ENCODE data around the gene WWTR1. TPM values are rescaled to one million over a fixed set of nuclear protein-coding genes. Genes with fewer than 3 reads are reported as not detected.

The WWTR1 gene
- total and polyA plus RNA-seq, 8 donors, result 15.4 to 116 (median 61.4) TPM

- Histone ChIP-seq H3K4me3 (no peak overlapping the region), H3K36me3 (no peaks in the 10 kb centered on the region), H3K4me1 (peaks cover 7 to 58% (median 32%) of the 10 kb centered on the region in 4 donors), H3K27me3 (no peaks in the 10 kb centered on the region), H3K27ac (peak overlapping the region in 1 of 5 donors; percentile 12), H3K9me3 (no peaks in the 10 kb centered on the region)
- no peak for TF ChIP-seq EP300 (IDR thresholded peaks at IDR 0.05)
- TF ChIP-seq POLR2A (IDR thresholded peaks at IDR 0.05), result no peak
- TF ChIP-seq POLR2AphosphoS5 (IDR thresholded peaks at IDR 0.05), result no peak
- no peak for TF ChIP-seq CTCF (IDR thresholded peaks at IDR 0.05)
- 73 to 90% (median 81%) methylated on average over 4 of the region's 4 CpGs for WGBS, 5 donors
- no peak for DNase-seq
- intact Hi-C loops (cut with DNase I; ENCODE audit: low total_unique reads), result no loop called here
Measured at GRCh38 chr3:149590691-149591441, 67.0 kb downstream of the WWTR1 start.

GRCh38 chr3:149589332-149589731 is 68.5 kb downstream of the WWTR1 start:
- 53 to 69% (median 64%) methylated on average over 4 of the region's 4 CpGs for WGBS, 5 donors
- peaks cover 6 to 62% (median 30%) of the 10 kb centered on the region in 4 donors for H3K4me1 ChIP-seq
- H3K27ac ChIP-seq, result peak overlapping the region in 2 of 5 donors; percentile 36 to 63
- no peaks in the 10 kb centered on the region for H3K9me3 ChIP-seq
- no peaks in the 10 kb centered on the region for H3K36me3 ChIP-seq
- peak in 1 of 2 donors; percentile 47 for DNase-seq
- no peaks in the 10 kb centered on the region for H3K27me3 ChIP-seq
- intact Hi-C loops (cut with DNase I; ENCODE audit: low total_unique reads), result no loop called here
- H3K4me3 ChIP-seq, result no peak overlapping the region
- no peak for TF ChIP-seq EP300 (IDR thresholded peaks at IDR 0.05)
- TF ChIP-seq POLR2A (IDR thresholded peaks at IDR 0.05), result no peak
- no peak for TF ChIP-seq CTCF (IDR thresholded peaks at IDR 0.05)
- no peak for TF ChIP-seq POLR2AphosphoS5 (IDR thresholded peaks at IDR 0.05)

- no peaks in the 10 kb centered on the region for H3K36me3 ChIP-seq
- 70 to 82% (median 78%) methylated on average over 4 of the region's 4 CpGs for WGBS, 5 donors
- H3K27me3 ChIP-seq, result no peaks in the 10 kb centered on the region
- intact Hi-C loops (cut with DNase I; ENCODE audit: low total_unique reads), result no loop called here
- H3K27ac ChIP-seq, result peak overlapping the region in 3 of 5 donors; percentile 36 to 63 (median 56)
- TF ChIP-seq EP300 (IDR thresholded peaks at IDR 0.05), result no peak
- TF ChIP-seq POLR2A (IDR thresholded peaks at IDR 0.05), result no peak
- no peak for TF ChIP-seq POLR2AphosphoS5 (IDR thresholded peaks at IDR 0.05)
- TF ChIP-seq CTCF (IDR thresholded peaks at IDR 0.05), result no peak
- H3K4me3 ChIP-seq, result no peak overlapping the region
- H3K9me3 ChIP-seq, result no peaks in the 10 kb centered on the region
- H3K4me1 ChIP-seq, result peaks cover 6 to 66% (median 33%) of the 10 kb centered on the region in 4 donors
- no peak for DNase-seq
Measured at GRCh38 chr3:149588909-149589308, 68.9 kb downstream of the WWTR1 start.

GRCh38 chr3:149587383-149587782 is 70.4 kb downstream of the WWTR1 start:
- H3K27ac ChIP-seq, result peak overlapping the region in 1 of 5 donors; percentile 21
- 59 to 80% (median 71%) methylated on average over 5 of the region's 5 CpGs for WGBS, 5 donors
- H3K4me3 ChIP-seq, result no peak overlapping the region
- H3K4me1 ChIP-seq, result peaks cover 6 to 68% (median 32%) of the 10 kb centered on the region in 4 donors
- no peaks in the 10 kb centered on the region for H3K9me3 ChIP-seq
- DNase-seq, result no peak
- H3K27me3 ChIP-seq, result no peaks in the 10 kb centered on the region
- intact Hi-C loops (cut with DNase I; ENCODE audit: low total_unique reads), result no loop called here
- no peak for TF ChIP-seq POLR2A (IDR thresholded peaks at IDR 0.05)
- no peak for TF ChIP-seq EP300 (IDR thresholded peaks at IDR 0.05)
- TF ChIP-seq POLR2AphosphoS5 (IDR thresholded peaks at IDR 0.05), result no peak
- no peak for TF ChIP-seq CTCF (IDR thresholded peaks at IDR 0.05)
- H3K36me3 ChIP-seq, result no peaks in the 10 kb centered on the region
